GM19238 (cell line): Measurements from ENCODE around the gene ACLY.
"Not testable (repeated sequence)": the region's sequence is repeated elsewhere in the genome, so short reads cannot be mapped to it uniquely, and the experiment has no call there.

Experiments
- DNase-seq: peaks from one replicate; pipeline ENCODE4 v3.0.0; 2011; ENCODE audit warnings: low spot score; ENCODE audit not compliant: insufficient read length

Gene ACLY

GRCh38 chr17:41835800-41836549 is 82.8 kb downstream of the ACLY start, which contains the start of gene NT5C3B:
TSS of gene NT5C3B (minus strand) at chr17:41836232. CDS start at chr17:41836193, 39 bp downstream.
- DNase-seq: peak; percentile 74

- no peak for DNase-seq
Measured at GRCh38 chr17:41835214-41835799, 83.4 kb downstream of the ACLY start.

- not testable (repeated sequence) for DNase-seq
Measured at GRCh38 chr17:41829961-41830360, 88.8 kb downstream of the ACLY start.

GRCh38 chr17:41825175-41825845 is 93.4 kb downstream of the ACLY start:
- DNase-seq: no peak

- DNase-seq: no peak
Measured at GRCh38 chr17:41824086-41824485, 94.7 kb downstream of the ACLY start.

- no peak for DNase-seq
Measured at GRCh38 chr17:41823580-41823979, 95.2 kb downstream of the ACLY start.

GRCh38 chr17:41823141-41823524 is 95.6 kb downstream of the ACLY start:
- no peak for DNase-seq

- no peak for DNase-seq
Measured at GRCh38 chr17:41822216-41823140, 96.3 kb downstream of the ACLY start.

- DNase-seq: no peak
Measured at GRCh38 chr17:41821776-41822175, 97.0 kb downstream of the ACLY start.

GRCh38 chr17:41818024-41818423 is 100.7 kb downstream of the ACLY start:
- DNase-seq: no peak
